Astrocyte of the cerebellum (primary cell): ENCODE measurements around the gene VRK1.

Experiments used
- DNase-seq: peaks from one replicate; pipeline ENCODE4 v3.0.0-alpha.2; 2011; ENCODE audit warnings: low read depth
- H3K4me3 ChIP-seq: 2 replicates; pipeline ENCODE4 v1.5.1; 2011; ENCODE audit warnings: mild to moderate bottlenecking, low read depth, low read length, moderate library complexity
- in situ Hi-C: cut with HindIII; loops from 2 replicates; pipeline ENCODE4 v1.10.0; 2017; ENCODE audit warnings: low sequenced_read_pairs
- TF ChIP-seq, protein P1 (sequence below): IDR thresholded peaks from 2 replicates; pipeline ENCODE4 v1.5.1; 2012; ENCODE audit warnings: low read length, low read depth, moderate library complexity, mild to moderate bottlenecking; ENCODE audit errors: missing control alignments

VRK1 gene

DNA sequence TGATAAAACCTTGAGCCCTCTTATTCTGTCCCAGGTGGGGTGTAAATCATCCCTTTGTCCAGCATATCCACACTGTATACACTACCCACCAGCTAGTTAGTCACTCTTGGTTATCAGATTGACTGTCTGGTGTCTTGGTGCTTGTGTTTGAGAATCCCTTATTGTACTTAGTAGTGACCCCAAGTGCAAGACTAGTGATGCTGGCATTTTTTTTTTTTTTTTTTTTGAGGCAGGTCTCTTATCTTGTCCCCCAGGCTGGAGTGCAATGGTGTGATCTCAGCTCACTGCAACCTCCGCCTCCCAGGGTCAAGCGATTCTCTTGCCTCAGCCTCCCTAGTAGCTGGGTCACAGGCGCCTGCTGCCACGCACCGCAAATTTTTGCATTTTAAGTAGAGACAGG, 5.8 kb downstream of the VRK1 start:
- no peak for DNase-seq
- in situ Hi-C loops = no loop called here
- no peak overlapping the region for H3K4me3 ChIP-seq
- TF ChIP-seq, protein P1, sequence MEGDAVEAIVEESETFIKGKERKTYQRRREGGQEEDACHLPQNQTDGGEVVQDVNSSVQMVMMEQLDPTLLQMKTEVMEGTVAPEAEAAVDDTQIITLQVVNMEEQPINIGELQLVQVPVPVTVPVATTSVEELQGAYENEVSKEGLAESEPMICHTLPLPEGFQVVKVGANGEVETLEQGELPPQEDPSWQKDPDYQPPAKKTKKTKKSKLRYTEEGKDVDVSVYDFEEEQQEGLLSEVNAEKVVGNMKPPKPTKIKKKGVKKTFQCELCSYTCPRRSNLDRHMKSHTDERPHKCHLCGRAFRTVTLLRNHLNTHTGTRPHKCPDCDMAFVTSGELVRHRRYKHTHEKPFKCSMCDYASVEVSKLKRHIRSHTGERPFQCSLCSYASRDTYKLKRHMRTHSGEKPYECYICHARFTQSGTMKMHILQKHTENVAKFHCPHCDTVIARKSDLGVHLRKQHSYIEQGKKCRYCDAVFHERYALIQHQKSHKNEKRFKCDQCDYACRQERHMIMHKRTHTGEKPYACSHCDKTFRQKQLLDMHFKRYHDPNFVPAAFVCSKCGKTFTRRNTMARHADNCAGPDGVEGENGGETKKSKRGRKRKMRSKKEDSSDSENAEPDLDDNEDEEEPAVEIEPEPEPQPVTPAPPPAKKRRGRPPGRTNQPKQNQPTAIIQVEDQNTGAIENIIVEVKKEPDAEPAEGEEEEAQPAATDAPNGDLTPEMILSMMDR = no peak

DNA sequence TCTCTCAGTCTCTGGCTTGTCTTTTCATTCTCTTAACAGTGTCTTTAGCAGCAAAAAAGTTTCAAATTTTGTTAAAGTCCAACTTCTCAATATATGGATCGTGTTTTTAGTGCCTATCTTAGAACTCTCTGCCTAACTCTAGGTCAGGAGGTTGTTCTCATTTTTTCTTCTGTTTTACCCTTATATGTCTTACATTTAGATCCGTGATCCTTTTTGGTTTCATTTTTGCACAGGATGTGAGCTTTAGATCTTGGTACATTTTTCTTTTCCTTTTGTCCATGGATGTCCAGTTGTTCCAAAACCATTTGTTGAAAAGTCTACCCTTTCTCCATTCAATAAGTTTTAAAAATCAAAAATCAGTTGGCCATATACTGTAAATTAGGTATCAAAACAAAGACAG, 6.8 kb downstream of the VRK1 start:
- in situ Hi-C loops = no loop called here
- H3K4me3 ChIP-seq = no peak overlapping the region
- TF ChIP-seq, protein P1 = no peak
- no peak for DNase-seq

DNA sequence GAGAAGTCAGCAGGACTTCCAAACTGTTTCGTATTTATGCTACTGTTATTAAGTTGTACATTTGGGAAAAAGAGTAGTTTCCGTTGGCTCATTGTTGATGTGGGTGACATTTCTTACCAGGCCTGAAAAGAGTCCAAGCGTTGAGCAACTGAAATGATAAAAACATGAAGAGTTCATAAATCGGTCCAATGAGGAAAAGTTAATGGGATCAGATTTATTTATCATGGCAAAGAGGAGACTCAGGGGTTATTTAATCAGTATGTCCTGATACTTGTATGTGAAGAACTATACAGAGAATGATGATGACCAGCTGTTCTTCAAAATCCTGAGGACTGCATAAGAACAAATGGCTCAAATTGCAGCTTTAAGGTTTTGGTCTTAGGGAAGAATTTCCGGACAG, 7.7 kb downstream of the VRK1 start:
- no peak overlapping the region for H3K4me3 ChIP-seq
- TF ChIP-seq, protein P1 = no peak
- no peak for DNase-seq
- in situ Hi-C loops = no loop called here

DNA sequence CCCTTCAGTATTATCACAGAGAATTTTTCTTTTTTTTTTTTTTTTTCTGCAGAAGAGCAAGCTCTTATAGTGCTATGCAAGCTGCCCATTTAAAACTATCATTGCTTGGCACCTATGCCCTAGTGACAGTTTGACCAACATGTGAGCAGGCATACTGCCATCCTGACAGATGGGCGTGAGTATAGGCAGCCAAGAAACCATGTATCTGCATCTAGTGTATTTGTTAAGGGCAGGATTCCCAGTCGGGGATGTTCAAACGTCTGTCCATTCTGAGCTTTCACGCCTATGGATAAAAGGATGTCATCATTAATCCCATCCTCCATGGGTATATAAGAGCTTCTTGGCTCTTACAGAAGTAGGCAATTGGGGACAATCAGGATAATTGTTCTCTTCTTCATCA, 8.8 kb downstream of the VRK1 start:
- TF ChIP-seq, protein P1 = no peak
- in situ Hi-C loops = no loop called here
- DNase-seq = no peak
- H3K4me3 ChIP-seq = no peak overlapping the region

DNA sequence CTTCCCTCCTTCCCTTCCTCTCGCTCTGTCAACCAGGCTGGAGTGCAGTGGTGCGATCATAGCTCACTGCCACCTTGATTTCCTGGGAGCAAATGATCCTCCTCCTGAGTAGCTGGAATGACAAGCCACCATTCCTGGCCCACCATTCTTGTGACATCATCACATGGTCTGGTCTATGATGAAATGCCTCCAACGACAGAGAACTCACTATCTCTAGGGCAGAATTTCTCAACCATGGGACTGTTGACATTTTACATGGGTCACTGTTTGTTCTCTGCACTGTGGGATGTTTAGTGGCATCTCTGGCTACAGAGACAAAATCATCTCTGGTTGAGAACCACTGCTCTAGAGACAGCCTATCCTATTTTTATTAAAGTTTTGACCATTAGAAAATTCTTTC, 9.7 kb downstream of the VRK1 start:
- TF ChIP-seq, protein P1 = no peak
- no peak overlapping the region for H3K4me3 ChIP-seq
- in situ Hi-C loops = no loop called here
- no peak for DNase-seq

DNA sequence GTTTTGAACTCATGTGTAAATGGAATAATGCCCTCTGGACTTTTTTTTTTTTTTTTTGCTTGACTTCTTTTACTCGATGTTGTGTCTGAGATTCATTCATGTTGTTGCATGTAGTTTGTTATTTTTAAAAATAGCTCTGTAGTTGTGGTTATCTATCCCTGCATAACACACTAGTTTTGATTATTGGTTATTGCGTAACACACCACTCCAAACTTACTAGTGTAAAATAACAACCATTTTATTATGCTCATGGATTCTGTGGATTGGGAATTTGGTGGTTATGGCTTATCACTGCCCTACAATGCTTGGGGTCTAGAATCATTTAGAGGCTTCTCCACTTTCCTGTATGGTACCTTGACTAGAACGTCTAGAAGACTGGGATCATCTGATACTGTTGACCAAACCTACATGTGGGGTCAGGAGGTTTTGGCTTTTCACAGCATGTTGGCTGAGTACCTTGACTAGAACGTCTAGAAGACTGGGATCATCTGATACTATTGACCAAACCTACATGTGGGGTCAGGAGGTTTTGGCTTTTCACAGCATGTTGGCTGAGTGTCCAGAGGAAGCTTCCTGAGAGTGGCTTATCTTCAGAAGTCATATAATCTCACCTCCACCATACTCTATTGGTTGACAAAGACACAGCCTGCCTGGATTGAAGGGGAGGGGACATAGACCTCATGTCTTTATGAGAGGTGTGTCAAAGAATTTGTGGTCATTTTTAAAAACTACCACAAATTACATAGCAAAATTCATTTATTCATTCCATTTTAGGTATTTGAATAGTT, 11.6 kb downstream of the VRK1 start:
- in situ Hi-C loops = no loop called here
- TF ChIP-seq, protein P1 = no peak
- no peak for DNase-seq
- H3K4me3 ChIP-seq = no peak overlapping the region
